Measurements from ENCODE around the gene PCDHB16.
"Not testable (repeated sequence)": the region's sequence is repeated elsewhere in the genome, so short reads cannot be mapped to it uniquely, and the experiment has no call there.

GRCh38 chr5:141177577-141178191 lies 4.5 kb upstream of the PCDHB16 start, which contains the start of gene PCDHB8:
- TF ChIP-seq CTCF, POLR2AphosphoS5, POLR2A (IDR thresholded peaks at IDR 0.05): not testable (repeated sequence)
